ENCODE data around the gene GSTM3.
"Not testable (repeated sequence)": the region's sequence is repeated elsewhere in the genome, so short reads cannot be mapped to it uniquely, and the experiment has no call there.

The GSTM3 gene

GRCh38 chr1:109759513-109760334 lies 18.9 kb upstream of the GSTM3 start:
- no peaks in the 10 kb centered on the region for H3K4me1 ChIP-seq (ENCODE audit: control insufficient read depth, insufficient read depth, low read length, poor library complexity, severe bottlenecking)
- H3K9me3 ChIP-seq (ENCODE audit: control insufficient read depth, low read length), result no peaks in the 10 kb centered on the region
- 93 to 94% methylated on average over 11 of the region's 11 CpGs for WGBS, 2 experiments (ENCODE audit: insufficient coverage in 2 of 2)
- no peak overlapping the region for H3K4me3 ChIP-seq (ENCODE audit: extremely low read depth, insufficient read depth, low read length, poor library complexity, severe bottlenecking)
- no peak overlapping the region for H3K27ac ChIP-seq (ENCODE audit: low read depth, low read length, severe bottlenecking)
- no peaks in the 10 kb centered on the region for H3K36me3 ChIP-seq (ENCODE audit: control insufficient read depth, insufficient read depth, low read length)

GRCh38 chr1:109757936-109758786 lies 17.3 kb upstream of the GSTM3 start:
- no peaks in the 10 kb centered on the region for H3K36me3 ChIP-seq (ENCODE audit: control insufficient read depth, insufficient read depth, low read length)
- WGBS, 2 experiments (ENCODE audit: insufficient coverage in 2 of 2), result 100% methylated on average over 3 to 6 of the region's 13 CpGs
- no peaks in the 10 kb centered on the region for H3K9me3 ChIP-seq (ENCODE audit: control insufficient read depth, low read length)
- no peak overlapping the region for H3K27ac ChIP-seq (ENCODE audit: low read depth, low read length, severe bottlenecking)
- no peak overlapping the region for H3K4me3 ChIP-seq (ENCODE audit: extremely low read depth, insufficient read depth, low read length, poor library complexity, severe bottlenecking)
- H3K4me1 ChIP-seq (ENCODE audit: control insufficient read depth, insufficient read depth, low read length, poor library complexity, severe bottlenecking), result no peaks in the 10 kb centered on the region

- Histone ChIP-seq H3K27ac (ENCODE audit: low read depth, low read length, severe bottlenecking) (no peak overlapping the region), H3K4me1 (ENCODE audit: control insufficient read depth, insufficient read depth, low read length, poor library complexity, severe bottlenecking) (no peaks in the 10 kb centered on the region), H3K36me3 (ENCODE audit: control insufficient read depth, insufficient read depth, low read length) (no peaks in the 10 kb centered on the region), H3K9me3 (ENCODE audit: control insufficient read depth, low read length) (no peaks in the 10 kb centered on the region), H3K4me3 (ENCODE audit: extremely low read depth, insufficient read depth, low read length, poor library complexity, severe bottlenecking) (no peak overlapping the region)
- WGBS, 2 experiments (ENCODE audit: insufficient coverage in 2 of 2), result 91 to 100% methylated on average over 4 to 7 of the region's 7 CpGs
Observed at GRCh38 chr1:109756848-109757521, 16.1 kb upstream of the GSTM3 start.

- not testable (repeated sequence) for H3K4me3 ChIP-seq (ENCODE audit: extremely low read depth, insufficient read depth, low read length, poor library complexity, severe bottlenecking); H3K27ac ChIP-seq (ENCODE audit: low read depth, low read length, severe bottlenecking); H3K9me3 ChIP-seq (ENCODE audit: control insufficient read depth, low read length); H3K4me1 ChIP-seq (ENCODE audit: control insufficient read depth, insufficient read depth, low read length, poor library complexity, severe bottlenecking); H3K36me3 ChIP-seq (ENCODE audit: control insufficient read depth, insufficient read depth, low read length)
- WGBS, 2 experiments (ENCODE audit: insufficient coverage in 2 of 2), result 88 to 100% methylated on average over 4 of the region's 5 CpGs
Observed at GRCh38 chr1:109756325-109756724, 15.5 kb upstream of the GSTM3 start.

GRCh38 chr1:109754738-109755137 lies 13.9 kb upstream of the GSTM3 start:
- 94% methylated on average over 2 of the region's 2 CpGs; no CpG with 5 or more reads in 1 of the 2 experiments for WGBS, 2 experiments (ENCODE audit: insufficient coverage in 2 of 2)
- no peak overlapping the region for H3K4me3 ChIP-seq (ENCODE audit: extremely low read depth, insufficient read depth, low read length, poor library complexity, severe bottlenecking)
- H3K36me3 ChIP-seq (ENCODE audit: control insufficient read depth, insufficient read depth, low read length), result no peaks in the 10 kb centered on the region
- H3K9me3 ChIP-seq (ENCODE audit: control insufficient read depth, low read length), result no peaks in the 10 kb centered on the region
- no peaks in the 10 kb centered on the region for H3K4me1 ChIP-seq (ENCODE audit: control insufficient read depth, insufficient read depth, low read length, poor library complexity, severe bottlenecking)
- no peak overlapping the region for H3K27ac ChIP-seq (ENCODE audit: low read depth, low read length, severe bottlenecking)

GRCh38 chr1:109751531-109752260 lies 10.9 kb upstream of the GSTM3 start:
- no peaks in the 10 kb centered on the region for H3K36me3 ChIP-seq (ENCODE audit: control insufficient read depth, insufficient read depth, low read length)
- no peak overlapping the region for H3K4me3 ChIP-seq (ENCODE audit: extremely low read depth, insufficient read depth, low read length, poor library complexity, severe bottlenecking)
- WGBS, 2 experiments (ENCODE audit: insufficient coverage in 2 of 2), result 86 to 99% methylated on average over 10 of the region's 12 CpGs

GRCh38 chr1:109750920-109751319 lies 10.1 kb upstream of the GSTM3 start:
- Histone ChIP-seq H3K27ac (ENCODE audit: low read depth, low read length, severe bottlenecking) (no peak overlapping the region), H3K36me3 (ENCODE audit: control insufficient read depth, insufficient read depth, low read length) (no peaks in the 10 kb centered on the region), H3K4me3 (ENCODE audit: extremely low read depth, insufficient read depth, low read length, poor library complexity, severe bottlenecking) (no peak overlapping the region), H3K9me3 (ENCODE audit: control insufficient read depth, low read length) (no peaks in the 10 kb centered on the region), H3K4me1 (ENCODE audit: control insufficient read depth, insufficient read depth, low read length, poor library complexity, severe bottlenecking) (no peaks in the 10 kb centered on the region)
- WGBS, 2 experiments (ENCODE audit: insufficient coverage in 2 of 2), result 90 to 100% methylated on average over 1 to 5 of the region's 6 CpGs

More at GRCh38 chr1:109751531-109752260, 10.9 kb upstream of the GSTM3 start:
- H3K4me1 ChIP-seq (ENCODE audit: control insufficient read depth, insufficient read depth, low read length, poor library complexity, severe bottlenecking), result no peaks in the 10 kb centered on the region
- no peaks in the 10 kb centered on the region for H3K9me3 ChIP-seq (ENCODE audit: control insufficient read depth, low read length)
- H3K27ac ChIP-seq (ENCODE audit: low read depth, low read length, severe bottlenecking), result no peak overlapping the region

GRCh38 chr1:109750241-109750882 lies 9.5 kb upstream of the GSTM3 start:
- Histone ChIP-seq H3K36me3 (ENCODE audit: control insufficient read depth, insufficient read depth, low read length) (no peaks in the 10 kb centered on the region), H3K4me1 (ENCODE audit: control insufficient read depth, insufficient read depth, low read length, poor library complexity, severe bottlenecking) (no peaks in the 10 kb centered on the region), H3K9me3 (ENCODE audit: control insufficient read depth, low read length) (no peaks in the 10 kb centered on the region), H3K27ac (ENCODE audit: low read depth, low read length, severe bottlenecking) (no peak overlapping the region), H3K4me3 (ENCODE audit: extremely low read depth, insufficient read depth, low read length, poor library complexity, severe bottlenecking) (no peak overlapping the region)
- WGBS, 2 experiments (ENCODE audit: insufficient coverage in 2 of 2), result 91 to 93% methylated on average over 11 of the region's 11 CpGs

- H3K9me3 ChIP-seq (ENCODE audit: control insufficient read depth, low read length), result no peaks in the 10 kb centered on the region
- no peaks in the 10 kb centered on the region for H3K36me3 ChIP-seq (ENCODE audit: control insufficient read depth, insufficient read depth, low read length)
- H3K27ac ChIP-seq (ENCODE audit: low read depth, low read length, severe bottlenecking), result no peak overlapping the region
Observed at GRCh38 chr1:109749221-109749620, 8.4 kb upstream of the GSTM3 start.

GRCh38 chr1:109748311-109748710 lies 7.5 kb upstream of the GSTM3 start:
- not testable (repeated sequence) for H3K9me3 ChIP-seq (ENCODE audit: control insufficient read depth, low read length); H3K36me3 ChIP-seq (ENCODE audit: control insufficient read depth, insufficient read depth, low read length); H3K27ac ChIP-seq (ENCODE audit: low read depth, low read length, severe bottlenecking); H3K4me1 ChIP-seq (ENCODE audit: control insufficient read depth, insufficient read depth, low read length, poor library complexity, severe bottlenecking); H3K4me3 ChIP-seq (ENCODE audit: extremely low read depth, insufficient read depth, low read length, poor library complexity, severe bottlenecking)
- 83 to 100% methylated on average over 2 to 4 of the region's 10 CpGs for WGBS, 2 experiments (ENCODE audit: insufficient coverage in 2 of 2)

More at GRCh38 chr1:109749221-109749620, 8.4 kb upstream of the GSTM3 start:
- no peaks in the 10 kb centered on the region for H3K4me1 ChIP-seq (ENCODE audit: control insufficient read depth, insufficient read depth, low read length, poor library complexity, severe bottlenecking)
- H3K4me3 ChIP-seq (ENCODE audit: extremely low read depth, insufficient read depth, low read length, poor library complexity, severe bottlenecking), result no peak overlapping the region

All from mesodermal cell (in vitro differentiated cells).